ENCODE measurements around the gene SPATA6L. TPM values are rescaled to one million over a fixed set of nuclear protein-coding genes. Genes with fewer than 3 reads are reported as not detected.

SPATA6L gene
- total and polyA plus RNA-seq, 2 of the 13 experiments (the other 11 are each of a cell fraction or from before 2014, with no cell fraction given) = 1.1 to 1.9 TPM

DNA sequence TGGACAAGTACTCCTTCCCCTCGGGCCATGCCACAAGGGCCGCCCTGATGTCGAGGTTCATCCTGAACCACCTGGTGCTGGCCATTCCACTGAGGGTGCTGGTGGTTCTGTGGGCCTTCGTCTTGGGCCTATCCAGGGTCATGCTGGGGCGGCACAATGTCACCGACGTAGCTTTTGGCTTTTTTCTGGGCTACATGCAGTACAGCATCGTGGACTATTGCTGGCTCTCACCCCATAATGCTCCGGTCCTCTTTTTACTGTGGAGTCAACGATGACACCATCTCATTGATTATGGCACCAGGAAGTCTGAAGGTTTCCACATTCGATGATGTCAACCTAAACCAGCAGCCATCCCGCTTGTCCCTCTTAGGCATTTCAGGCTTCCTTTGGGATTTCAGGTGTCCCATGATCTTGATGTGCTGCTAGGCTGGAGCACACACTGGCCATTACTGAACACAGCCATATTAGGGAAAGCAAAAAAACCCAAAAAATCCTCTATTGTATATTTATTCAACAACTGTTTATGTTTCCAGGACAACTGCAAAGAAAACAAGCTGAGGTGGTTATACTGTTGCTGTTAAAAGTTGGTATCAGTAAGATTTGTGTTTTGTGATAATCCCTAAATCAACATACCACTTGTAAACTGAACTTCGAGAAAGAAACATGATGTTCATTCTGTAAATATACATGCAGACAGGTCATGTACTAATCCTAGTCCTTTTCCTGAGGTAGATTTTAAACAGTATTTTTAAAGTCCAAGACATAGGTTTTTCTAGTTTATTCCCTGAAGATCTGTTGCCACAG, 3.1 kb downstream of the SPATA6L start (continued):
- TF ChIP-seq YEATS4 (CRISPR knock-in tag; IDR thresholded peaks at IDR 0.05; ENCODE audit: borderline replicate concordance) = no peak; the same call in 1 of the 2 replicates
- TF ChIP-seq TAF15 (IDR thresholded peaks at IDR 0.05; ENCODE audit: low read depth, low read length, poor library complexity, severe bottlenecking) = no peak
- TF ChIP-seq ZNF142 (CRISPR knock-in tag; IDR thresholded peaks at IDR 0.05) = no peak
- no peak for TF ChIP-seq ZNF567 (CRISPR knock-in tag; IDR thresholded peaks at IDR 0.05; ENCODE audit: borderline replicate concordance)
- TF ChIP-seq RBAK (CRISPR knock-in tag; IDR thresholded peaks at IDR 0.05) = no peak; the same call in 1 of the 2 replicates
- TF ChIP-seq ZNF879 (CRISPR knock-in tag; IDR thresholded peaks at IDR 0.05) = no peak
- TF ChIP-seq, protein P1, sequence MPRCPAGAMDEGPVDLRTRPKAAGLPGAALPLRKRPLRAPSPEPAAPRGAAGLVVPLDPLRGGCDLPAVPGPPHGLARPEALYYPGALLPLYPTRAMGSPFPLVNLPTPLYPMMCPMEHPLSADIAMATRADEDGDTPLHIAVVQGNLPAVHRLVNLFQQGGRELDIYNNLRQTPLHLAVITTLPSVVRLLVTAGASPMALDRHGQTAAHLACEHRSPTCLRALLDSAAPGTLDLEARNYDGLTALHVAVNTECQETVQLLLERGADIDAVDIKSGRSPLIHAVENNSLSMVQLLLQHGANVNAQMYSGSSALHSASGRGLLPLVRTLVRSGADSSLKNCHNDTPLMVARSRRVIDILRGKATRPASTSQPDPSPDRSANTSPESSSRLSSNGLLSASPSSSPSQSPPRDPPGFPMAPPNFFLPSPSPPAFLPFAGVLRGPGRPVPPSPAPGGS (CRISPR knock-in tag; IDR thresholded peaks at IDR 0.05) = no peak
- TF ChIP-seq ZNF281 (CRISPR knock-in tag; IDR thresholded peaks at IDR 0.05; ENCODE audit: borderline replicate concordance) = no peak
- no peak for TF ChIP-seq CTCF (CRISPR knock-in tag; IDR thresholded peaks at IDR 0.05)
- TF ChIP-seq ZSCAN5A (CRISPR knock-in tag; IDR thresholded peaks at IDR 0.05; ENCODE audit: borderline replicate concordance) = no peak
- TF ChIP-seq, protein P2, sequence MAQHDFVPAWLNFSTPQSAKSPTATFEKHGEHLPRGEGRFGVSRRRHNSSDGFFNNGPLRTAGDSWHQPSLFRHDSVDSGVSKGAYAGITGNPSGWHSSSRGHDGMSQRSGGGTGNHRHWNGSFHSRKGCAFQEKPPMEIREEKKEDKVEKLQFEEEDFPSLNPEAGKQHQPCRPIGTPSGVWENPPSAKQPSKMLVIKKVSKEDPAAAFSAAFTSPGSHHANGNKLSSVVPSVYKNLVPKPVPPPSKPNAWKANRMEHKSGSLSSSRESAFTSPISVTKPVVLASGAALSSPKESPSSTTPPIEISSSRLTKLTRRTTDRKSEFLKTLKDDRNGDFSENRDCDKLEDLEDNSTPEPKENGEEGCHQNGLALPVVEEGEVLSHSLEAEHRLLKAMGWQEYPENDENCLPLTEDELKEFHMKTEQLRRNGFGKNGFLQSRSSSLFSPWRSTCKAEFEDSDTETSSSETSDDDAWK (CRISPR knock-in tag; IDR thresholded peaks at IDR 0.05) = no peak
- no peak for TF ChIP-seq KLF13 (CRISPR knock-in tag; IDR thresholded peaks at IDR 0.05)

Measured in HepG2 (cell line).